WI38 (cell line): Measurements from ENCODE around the gene USH2A.

Experiments used
- H3K4me3 ChIP-seq: 2 replicates; pipeline ENCODE4 v1.5.1; 2011; ENCODE audit warnings: low read depth, mild to moderate bottlenecking, control low read depth, low read length
- CTCF ChIP-seq: IDR thresholded peaks from 2 replicates; pipeline ENCODE4 v1.5.1; 2012; ENCODE audit warnings: low read depth, mild to moderate bottlenecking, control low read depth, low read length

USH2A gene

GRCh38 chr1:216410026-216410425 is 13.2 kb downstream of the USH2A start:
- no peak overlapping the region for H3K4me3 ChIP-seq
- TF ChIP-seq CTCF, result no peak

DNA sequence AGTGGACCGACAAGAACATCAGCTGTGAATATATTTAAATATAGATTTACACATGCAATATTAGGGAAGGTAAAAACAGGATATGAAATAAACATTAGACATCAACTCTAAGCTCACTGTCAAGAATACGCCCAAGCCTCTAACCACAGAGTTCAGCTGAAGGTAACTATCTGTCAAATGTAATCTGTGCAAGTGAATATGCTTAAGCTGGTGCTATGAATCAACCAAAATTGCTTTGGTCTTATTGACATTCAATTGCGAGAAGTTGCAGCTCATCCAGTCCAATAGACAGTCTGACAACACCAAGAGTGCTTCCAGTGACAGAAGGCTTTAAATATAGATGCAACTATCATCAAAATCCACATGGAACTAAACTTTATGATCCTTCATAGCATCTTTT is 32.3 kb downstream of the USH2A start:
- TF ChIP-seq CTCF, result no peak
- H3K4me3 ChIP-seq, result no peak overlapping the region

DNA sequence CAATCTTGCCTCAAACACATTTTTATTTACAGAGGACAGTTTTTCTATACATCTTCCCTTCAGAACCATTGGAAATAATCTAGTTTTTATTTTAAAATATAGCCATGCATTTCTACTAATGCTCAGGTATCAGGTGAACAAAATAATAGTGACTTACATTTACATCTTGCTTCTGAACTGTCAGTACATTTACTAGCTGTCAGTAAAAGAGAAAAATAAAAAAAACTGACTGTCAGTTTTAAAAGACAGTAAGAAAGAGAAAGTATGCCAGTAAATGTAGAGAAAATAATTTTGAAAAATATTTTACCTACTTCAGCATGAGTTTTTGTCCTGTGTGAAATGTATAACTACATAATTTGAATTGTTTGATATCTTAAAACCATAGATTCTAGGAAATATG is 33.5 kb downstream of the USH2A start:
- TF ChIP-seq CTCF, result no peak
- H3K4me3 ChIP-seq, result no peak overlapping the region

GRCh38 chr1:216388558-216388957 is 34.7 kb downstream of the USH2A start:
- no peak overlapping the region for H3K4me3 ChIP-seq
- TF ChIP-seq CTCF, result no peak

DNA sequence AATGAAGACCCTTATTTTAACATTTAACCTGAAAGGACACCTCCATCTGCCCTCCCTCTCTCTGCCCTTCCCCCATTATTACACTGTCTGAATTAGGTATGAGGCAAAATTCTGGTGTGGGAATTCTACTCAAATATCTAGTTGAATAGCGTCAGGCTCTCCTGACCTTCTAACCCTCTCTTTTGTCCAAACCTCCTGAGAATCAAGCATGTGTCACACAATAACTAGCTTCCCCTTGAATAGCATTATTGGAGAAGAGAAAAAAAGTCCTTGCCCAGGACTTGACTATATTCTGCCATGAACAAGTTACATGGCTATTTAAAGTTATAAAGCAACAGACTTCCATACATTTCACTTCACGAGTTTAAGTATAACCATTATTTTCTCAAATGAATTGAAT is 35.5 kb downstream of the USH2A start:
- TF ChIP-seq CTCF, result no peak
- no peak overlapping the region for H3K4me3 ChIP-seq

- H3K4me3 ChIP-seq, result no peak overlapping the region
- no peak for TF ChIP-seq CTCF
Measured at GRCh38 chr1:216379441-216379840, 43.8 kb downstream of the USH2A start.

- TF ChIP-seq CTCF, result no peak
- no peak overlapping the region for H3K4me3 ChIP-seq
Measured at GRCh38 chr1:216368249-216368648, 55.0 kb downstream of the USH2A start.
